HG02943 (cell line): ENCODE measurements around the gene HDAC4.

Experiments used
- ATAC-seq: cut with Tn5 transposase; IDR thresholded peaks from one replicate; pipeline ENCODE4 v1.9.1; 2021; ENCODE audit warnings: mild to moderate bottlenecking, low read depth, moderate library complexity; ENCODE audit not compliant: unreplicated experiment

HDAC4 gene

DNA sequence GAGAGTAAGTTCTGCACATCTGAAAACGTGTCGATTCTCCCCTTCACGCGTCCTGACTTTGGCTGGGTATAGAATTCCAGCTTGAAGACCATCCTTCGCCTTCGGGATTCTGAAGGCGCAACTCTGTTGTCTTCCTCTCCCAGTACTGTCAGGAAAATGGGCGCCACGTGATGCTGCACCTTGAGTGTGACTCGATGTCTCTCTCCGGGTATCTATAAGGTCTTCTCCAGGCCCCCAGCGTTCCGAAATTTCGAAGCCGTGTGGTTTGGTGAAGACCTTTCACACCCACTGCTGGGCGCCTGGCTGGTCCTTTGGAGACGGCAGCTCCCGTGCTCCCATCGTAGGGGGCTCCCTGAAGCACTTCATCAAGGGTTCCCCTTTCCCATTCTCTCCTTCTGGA, 203.7 kb downstream of the HDAC4 start:
- no peak for ATAC-seq

DNA sequence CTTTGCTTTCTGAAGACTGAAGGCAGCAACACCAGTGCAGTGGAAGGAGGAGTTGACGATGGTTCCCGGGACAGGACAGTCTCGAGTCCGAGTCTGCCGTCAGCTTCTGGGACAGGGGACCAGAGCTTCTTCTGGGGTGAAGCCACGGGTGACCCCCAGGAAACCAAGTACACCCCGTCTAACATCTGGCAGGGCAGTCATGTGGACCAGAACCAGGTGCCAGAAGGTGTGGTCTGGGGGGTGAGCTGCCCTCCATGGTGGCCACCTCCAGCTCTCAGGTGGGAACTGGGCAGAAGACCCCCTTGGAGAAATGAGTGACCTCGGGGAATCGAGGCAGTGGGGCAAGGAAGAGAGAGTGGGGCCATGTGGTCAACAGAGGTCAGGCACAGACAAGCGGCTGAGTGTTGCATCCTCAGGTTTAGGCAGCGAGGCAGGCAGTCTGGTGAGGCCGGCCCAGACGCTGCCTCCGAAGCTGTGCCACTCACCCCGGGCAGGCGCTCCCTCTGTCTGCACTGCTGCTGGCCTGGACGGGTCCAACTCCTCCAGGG, 204.3 kb downstream of the HDAC4 start:
- no peak for ATAC-seq

DNA sequence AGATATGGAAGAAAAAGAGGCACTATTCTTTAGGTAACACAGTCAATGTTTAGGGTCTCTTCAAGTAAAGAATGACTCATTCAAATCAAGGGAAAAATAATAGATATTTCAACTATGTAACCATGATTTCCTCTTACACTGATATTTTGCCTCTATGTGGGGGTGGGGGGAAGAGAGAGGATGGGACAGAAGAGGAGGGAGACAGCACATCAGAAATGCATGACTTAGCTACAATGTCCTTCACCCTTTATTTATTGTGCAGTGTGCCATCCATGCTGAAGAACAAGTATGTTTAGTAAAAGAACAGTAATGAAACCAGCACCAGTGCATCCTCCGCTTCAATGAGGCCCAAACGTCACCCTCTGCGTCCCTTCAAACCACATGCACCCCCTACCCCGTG, 204.8 kb downstream of the HDAC4 start:
- ATAC-seq, result no peak

DNA sequence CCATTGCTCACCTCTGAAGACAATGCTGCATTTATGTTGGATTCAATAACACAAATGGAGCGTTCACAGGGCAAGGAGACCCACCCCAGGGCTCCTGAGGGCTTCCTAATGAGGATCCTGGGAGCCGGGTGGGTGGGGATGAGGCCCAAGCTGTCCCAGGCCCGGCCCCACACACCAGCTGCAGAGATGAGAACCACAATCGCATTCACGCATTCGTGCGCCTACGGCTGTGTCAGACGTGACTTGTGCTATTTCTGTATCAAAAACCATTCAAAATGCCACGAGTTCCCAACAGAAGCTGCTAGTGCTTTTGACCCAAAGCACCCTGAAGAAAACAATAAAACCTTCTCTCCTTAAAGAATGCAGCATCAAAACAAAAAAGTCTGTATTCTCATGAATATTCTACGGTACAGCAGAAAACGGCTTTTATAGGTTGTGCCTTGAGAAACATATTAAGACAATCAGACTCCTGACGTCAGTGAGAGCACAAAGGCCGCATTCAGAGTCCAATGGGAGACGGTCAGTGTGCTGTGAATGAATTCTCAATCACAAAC, 205.4 kb downstream of the HDAC4 start:
- ATAC-seq, result no peak

DNA sequence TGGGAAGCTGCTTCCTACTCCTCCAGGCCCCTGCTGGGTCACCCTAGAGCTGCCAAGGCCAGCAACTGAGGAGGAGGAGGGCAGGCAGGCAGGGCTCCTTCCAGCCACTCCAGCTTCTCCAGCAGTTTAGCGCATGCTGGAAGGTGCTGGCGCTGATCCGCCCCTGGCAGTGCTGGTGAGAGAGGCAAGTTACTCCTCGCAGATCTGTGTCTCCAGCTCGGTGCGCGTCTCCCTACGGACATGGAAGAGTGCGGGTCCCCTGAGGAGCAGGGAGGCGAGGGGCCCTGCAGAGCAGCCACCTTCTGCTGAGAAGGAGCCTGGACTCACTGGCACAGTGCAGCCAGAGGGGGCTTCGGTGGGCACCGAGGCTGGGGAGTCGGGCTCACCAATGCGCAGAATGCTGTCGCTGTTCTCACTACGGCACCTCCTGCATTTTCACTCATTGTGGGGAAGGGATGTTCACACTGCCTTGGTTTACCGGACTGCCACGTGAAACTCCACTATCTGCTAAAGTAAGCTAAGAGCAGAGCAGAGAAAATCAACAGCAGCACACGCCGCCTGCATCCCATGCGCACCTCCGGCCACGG, 206.0 kb downstream of the HDAC4 start:
- ATAC-seq, result no peak

DNA sequence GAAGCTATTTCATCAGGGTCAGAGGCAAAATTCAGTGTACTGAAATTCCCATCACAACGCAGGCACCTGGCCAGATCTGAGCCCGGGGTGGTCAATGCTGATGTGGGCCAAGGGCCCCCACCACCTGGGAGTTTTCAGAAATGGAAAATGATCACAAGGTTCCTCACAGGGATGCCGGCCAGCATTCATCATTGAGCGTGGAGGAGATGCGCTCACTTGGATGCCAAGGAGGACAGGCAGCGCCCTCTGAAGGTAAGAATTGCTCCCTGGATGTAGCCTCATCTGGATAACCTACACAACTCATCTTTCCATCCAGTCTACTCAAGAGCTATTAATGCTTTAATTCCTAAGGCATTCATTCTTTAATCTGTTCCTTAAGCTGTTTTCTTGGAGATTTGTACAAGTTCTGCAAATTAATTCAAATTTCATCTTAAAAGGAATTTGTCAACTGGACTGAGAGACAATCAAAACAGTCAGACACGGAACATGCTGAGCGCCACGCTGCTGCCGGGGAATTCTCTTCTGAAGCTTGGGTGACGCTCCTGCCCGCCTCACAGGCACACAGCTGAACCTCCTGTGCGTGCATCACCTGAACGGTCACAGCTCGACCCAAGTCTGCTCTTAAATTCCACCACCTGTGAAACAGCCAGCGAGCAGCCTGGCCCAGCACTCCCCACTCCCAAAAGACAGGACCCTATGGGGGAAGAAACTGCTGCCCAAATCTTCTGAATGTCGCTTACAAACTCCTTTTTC, 206.7 kb downstream of the HDAC4 start:
- no peak for ATAC-seq

DNA sequence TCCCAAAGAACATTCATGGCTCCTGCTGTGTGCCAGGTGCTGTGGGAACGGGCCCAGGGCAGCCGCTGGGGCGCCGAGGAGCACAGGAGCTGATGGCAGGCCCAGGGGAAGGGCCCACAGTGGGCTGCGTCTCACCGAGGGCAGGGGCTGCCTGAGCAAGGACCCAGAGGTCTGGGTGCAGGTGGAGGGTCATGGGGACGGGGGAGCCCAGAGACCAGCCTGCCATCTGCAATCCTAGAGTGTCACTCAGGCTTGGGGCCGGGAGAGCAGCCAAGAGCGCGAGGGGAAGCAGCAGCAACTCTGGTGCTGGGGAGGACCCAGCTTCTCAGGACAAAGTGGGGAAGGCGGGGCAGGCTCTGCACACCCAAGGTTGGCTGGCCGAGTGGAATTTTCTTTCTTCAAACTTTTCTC, 207.4 kb downstream of the HDAC4 start:
- ATAC-seq, result no peak

DNA sequence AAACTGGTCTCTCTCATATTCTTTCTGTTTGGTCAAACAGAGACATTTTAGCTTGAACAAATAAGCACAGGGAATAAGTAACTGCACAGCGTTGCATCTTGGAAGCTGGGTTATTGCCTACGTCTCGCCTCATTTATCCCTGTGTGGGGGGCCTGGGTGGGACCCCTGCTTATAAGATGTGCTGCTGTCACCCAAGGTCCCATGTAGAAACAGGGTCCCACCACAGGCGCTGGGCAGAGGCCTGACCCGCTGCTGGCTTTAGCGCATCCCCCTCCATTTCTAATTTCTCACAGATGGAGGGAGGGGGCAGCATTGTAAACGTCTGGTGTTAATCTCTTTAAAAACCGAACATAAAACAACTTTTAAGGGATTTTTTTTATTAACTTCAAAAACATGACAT, 207.8 kb downstream of the HDAC4 start:
- ATAC-seq, result no peak

DNA sequence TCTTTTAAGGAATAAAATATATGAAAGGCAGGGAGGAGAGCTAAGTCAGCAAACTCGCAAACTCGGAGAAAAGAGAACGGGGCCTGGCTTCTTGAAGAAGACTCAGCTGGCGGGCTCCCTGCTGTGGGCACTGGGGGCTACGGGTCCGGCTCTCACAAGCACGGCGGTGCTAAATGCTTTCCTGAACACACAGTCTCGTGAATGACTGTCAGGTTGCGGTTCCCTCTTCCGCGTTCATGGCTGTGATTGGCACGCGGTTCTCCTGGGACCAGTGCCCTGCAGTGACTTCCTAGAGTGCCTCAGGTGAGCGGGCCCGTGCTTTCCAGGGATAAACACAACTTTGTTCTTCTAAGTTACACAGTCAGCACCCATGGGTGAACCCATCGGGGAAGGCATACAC, 208.4 kb downstream of the HDAC4 start:
- no peak for ATAC-seq

DNA sequence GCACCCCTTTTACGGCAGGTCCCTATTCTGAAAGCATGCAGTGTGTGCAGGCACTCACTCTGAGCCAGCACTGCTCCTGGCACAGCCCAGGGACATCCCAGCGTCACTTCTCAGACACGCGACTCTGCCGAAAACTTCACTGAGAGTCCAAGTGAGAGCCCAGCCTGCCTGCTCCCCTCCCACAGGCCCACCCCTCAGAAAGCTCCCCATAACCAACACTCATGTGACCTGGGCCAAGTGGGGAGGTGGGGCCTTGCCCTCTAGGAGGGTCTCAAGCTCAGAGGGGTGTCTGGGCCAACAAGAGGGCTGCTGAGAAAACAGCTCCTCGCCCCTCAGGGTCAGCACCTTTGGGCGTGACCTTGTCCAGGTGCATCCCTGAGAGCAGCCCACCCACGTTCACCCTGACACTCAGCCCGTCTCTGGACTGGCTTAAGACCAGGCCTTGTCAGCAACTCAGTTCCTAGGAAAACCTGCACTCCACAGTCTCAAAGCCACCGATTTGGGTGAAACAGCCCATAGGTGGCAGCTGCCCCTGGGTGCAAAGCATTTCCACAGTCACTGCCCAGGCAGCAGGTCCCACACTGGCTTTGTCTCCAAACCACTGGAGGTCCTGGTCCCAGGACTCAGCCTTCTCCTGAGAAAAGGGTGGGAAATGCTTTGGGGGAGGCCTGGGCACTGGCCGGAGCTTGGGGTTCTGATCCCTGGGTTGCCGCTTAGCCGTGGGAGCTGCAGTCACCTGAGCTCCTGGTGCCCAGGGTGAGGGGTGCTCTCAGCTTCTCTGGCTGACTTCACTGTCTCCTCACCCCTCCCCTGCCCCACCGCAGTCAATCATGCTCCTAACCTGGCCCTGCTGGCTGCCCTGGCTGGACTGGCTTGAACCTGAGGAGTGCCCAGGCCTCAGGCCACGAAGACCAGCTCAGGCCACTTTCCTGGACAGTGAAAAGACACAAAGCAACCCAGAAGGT, 209.6 kb downstream of the HDAC4 start:
- ATAC-seq, result no peak

DNA sequence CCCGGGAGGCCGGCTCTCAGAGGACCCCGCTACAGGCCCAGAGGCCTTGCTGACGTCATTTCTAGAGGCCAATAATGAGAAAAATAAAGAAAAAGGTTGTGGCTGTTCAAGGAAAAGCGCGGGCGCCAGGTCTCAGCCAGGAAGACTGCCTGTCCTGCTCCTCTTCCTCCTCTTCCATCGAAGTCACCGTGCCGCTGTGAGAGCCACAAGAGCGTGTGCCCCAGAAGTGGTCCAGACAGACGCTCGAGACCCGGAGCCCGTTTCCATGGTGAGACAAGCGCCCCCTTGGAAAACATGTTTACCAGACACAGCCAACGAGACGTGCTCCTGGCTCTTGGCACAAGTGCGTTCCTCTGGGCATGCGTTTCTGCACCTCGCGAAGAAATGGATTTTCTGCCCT, 210.5 kb downstream of the HDAC4 start:
- no peak for ATAC-seq

DNA sequence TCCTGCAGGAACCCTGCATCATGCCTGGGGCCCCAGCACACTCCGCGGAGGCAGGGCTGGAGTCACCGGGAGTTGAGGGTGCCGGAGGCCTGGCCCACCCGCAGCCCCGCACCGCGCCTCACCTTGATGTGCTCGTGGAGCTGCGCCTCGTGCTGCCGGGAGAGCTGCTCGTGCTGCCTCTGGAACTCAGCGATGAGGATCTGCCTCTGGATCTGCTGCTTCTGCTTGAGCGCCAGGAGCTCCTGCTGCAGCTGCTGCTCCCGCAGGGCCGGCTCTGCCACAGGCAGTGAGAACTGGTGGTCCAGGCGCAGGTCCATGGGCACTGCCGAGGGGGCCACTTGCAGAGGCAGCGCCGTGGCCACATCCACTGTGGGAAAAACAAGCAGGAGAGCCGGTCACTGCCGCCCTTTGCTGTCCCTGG, 211.1 kb downstream of the HDAC4 start:
- ATAC-seq, result no peak

DNA sequence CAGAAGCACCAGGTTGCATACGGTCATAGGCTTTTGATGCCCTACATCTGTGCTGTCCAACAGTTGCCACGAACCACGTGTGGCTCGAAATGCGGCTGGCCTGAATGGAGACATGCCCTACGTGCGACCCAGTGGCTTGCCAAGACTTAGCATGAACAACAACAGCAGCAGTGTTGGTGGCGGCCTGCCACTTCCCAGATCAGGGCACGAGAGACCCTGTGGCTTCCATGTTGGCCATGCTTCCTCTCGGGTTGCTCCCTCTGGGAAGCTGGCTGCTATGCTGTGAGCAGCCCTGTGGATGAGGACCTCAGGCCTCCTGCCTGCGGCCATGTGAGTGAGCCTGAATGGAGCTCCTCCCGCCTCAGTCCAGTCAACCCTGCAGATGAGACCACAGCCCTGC, 212.3 kb downstream of the HDAC4 start:
- ATAC-seq, result no peak

DNA sequence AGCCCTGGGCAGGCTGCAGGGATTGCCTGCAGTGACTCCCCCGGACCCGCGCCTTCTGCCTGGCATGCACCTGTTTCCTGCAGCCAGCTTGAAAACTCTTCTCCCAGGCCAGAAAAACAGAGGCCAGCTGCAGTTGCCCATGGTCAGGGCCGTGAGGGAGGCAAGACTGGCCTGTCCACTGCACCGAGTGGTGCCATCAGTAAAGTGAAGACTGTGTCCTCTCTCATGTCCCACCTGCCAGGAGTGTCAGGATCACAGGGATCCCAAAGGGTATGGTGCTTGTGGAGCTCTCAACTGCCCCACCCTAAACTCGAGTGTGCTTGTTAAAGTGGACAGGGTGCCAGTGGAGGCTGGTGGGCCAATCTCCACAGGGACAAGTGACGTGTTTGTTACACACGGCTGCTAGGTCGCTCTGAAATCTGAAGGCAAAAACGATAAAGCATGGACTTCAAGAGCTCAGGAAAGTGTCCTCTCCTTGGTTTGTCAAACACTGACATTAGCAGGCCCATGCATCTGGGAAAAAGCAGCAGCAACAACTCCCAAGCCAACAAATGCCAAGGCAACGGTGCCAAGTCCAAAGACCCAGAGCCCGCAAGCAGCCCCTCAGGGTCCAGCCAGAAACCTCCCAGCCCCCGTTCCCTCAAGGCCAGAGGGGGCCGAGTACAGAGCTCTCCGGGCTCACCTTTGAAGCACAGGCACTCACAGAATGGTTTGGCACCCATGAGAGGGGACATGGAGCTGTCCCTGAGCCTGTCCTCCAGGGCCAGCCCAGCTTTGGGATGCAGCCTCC, 213.2 kb downstream of the HDAC4 start:
- no peak for ATAC-seq

DNA sequence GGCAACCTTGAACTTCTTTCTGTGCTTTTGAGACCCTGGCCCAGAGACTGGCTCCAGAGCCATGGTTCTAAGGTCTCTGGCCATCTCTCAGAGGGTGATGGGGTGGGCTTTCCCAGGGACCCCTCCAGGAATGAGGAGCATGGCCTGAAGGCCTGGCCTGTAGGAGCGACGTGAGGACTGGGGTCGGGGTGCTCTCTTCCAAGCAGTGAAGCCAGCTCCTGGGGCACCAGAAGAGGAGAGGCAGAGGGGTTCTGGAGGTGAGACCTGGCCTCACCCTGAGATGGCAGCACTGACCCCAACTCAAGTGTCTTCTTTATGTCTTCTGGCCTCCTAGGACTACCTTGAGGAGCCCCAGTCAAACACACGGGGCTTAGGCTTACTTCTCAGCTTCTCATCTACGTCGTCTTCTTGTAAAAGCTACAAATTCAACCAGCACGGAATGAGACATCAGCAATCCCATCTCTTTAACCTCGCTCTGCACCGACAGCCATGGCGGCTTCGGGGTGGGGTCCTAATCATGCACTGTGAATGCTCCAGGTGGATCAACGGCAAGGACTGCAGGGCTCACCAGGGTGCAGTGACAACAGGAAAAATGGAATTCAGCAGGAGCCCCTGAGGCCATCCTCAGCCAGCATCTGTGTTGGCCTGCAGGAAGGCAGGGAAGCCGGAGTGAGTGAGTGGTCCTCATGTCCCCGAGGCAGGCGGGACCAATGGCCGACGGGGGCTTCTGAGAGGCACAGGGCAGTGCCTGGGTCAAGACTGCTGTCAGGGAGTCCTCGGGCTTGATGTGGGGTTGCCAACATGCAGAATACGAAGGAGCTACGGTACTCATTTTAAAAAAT, 214.1 kb downstream of the HDAC4 start:
- no peak for ATAC-seq

DNA sequence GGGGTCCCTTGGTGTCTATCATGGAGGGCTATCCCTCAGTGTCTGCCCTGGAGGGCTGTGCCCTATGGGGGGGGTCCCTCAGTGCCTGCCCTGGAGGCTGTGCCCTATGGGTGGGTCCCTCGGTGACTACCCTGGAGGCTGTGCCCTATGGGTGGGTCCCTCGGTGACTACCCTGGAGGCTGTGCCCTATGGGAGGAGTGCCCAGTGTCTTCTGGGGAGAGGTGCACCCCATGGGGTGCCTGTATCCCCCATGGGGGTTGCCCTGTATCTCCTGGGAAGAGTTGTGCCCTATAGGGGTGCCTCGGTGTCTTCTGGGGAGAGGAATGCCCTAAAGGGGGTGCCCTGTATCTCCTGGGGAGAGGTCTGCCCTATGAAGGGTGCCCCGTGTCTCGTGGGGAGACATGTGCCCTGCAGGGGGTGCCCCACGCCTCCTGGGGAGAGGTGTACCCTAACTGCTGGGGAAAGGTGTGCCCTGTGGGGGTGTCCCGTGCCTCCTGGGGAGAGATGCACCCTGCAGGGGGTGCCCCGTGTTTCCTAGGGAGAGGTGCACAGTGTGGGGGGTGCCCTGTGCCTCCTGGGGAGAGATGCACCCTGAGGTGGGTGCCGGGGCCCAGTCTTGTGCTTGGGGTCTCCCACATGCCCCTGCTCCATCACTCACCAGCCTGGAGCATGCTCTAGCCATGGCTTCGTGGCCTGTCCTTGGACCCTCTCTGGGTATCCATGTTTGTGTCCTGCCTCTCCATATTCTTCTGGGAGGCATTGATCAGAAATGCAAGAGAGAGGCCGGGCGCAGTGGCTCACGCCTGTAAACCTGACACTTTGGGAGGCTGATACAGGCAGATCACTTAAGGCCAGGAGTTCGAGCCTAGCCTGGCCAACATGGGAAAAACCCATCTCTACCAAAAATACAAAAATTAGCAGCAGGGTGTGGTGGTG, 215.6 kb downstream of the HDAC4 start:
- no peak for ATAC-seq

DNA sequence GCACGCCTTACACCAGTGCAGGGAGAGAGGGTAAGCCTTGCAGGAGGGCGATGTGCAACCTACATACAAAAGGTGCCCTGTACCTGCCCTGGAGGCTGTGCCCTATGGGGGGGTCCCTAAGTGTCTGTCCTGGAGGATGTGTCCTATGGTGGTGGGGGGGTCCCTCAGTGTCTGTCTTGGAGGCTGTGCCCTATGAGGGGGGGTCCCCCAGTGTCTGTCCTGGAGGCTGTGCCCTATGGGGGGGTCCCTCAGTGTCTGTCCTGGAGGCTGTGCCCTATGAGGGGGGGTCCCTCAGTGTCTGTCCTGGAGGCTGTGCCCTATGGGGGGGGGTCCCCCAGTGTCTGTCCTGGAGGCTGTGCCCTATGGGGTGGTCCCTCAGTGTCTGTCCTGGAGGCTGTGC, 216.6 kb downstream of the HDAC4 start:
- ATAC-seq, result no peak
